ENCODE measurements around the gene CYGB.
A peak's percentile ranks its signal among the peaks of the same experiment; 100 is the strongest.

Gene CYGB

DNA sequence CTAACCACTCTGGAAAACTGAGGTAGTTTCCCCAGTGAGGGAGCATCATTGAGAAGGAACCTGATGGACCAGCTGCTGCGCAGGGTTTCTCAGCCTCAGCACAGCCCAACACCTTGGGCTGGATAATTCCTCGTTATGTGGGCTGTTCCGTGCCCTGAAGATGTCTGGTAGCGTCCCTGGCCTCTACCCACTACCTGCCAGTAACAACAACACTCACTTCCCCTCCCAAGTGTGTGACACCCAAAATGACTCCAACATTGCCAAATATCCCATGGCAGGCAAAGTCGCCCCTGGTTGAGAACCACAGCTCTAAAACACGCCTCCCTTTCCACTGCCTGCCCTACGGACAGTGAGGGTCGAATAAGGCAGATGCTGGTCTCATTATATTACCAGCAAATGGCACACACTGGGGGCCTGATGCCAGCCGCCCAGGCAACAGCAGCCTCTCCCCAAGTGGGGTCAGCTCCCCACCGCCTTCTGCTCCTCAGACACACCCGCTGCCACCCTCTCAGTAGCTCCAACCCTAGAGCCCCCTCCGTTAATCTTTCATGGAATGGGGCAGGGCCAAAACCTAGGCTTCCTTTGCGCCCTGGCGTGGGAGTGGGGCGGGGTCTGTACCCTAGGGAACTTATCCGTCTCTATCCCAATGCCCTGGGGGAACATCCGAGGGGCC is 37.3 kb downstream of the CYGB start:
- Histone ChIP-seq H3K36me3 (ENCODE audit: control insufficient read depth in 2 of 2, insufficient read depth in 2 of 2, low read length in 2 of 2) (no peaks in the 10 kb centered on the region), H3K9me3 (ENCODE audit: control insufficient read depth in 2 of 2, low read length in 2 of 2) (no peaks in the 10 kb centered on the region), H3K27me3 (ENCODE audit: control insufficient read depth in 2 of 2, insufficient read depth in 2 of 2, low read length in 2 of 2) (no peaks in the 10 kb centered on the region), H3K4me3 (ENCODE audit: low read length in 2 of 2) (peak overlapping the region; percentile 70 to 80), H3K27ac (ENCODE audit: low read depth in 2 of 2, low read length in 2 of 2) (peak overlapping the region; percentile 63 to 76), H3K4me1 (ENCODE audit: control insufficient read depth in 2 of 2, insufficient read depth in 2 of 2, low read length in 2 of 2) (peaks cover 29 to 47% of the 10 kb centered on the region in 2 donors), H3K9ac (ENCODE audit: low read depth in 1 of 2, low read length in 2 of 2) (peak overlapping the region; percentile 61 to 70)

- Histone ChIP-seq H3K4me1 (ENCODE audit: control insufficient read depth in 2 of 2, insufficient read depth in 2 of 2, low read length in 2 of 2) (peaks cover 29 to 47% of the 10 kb centered on the region in 2 donors), H3K9ac (ENCODE audit: low read depth in 1 of 2, low read length in 2 of 2) (peak overlapping the region in 1 of 2 donors; percentile 38), H3K9me3 (ENCODE audit: control insufficient read depth in 2 of 2, low read length in 2 of 2) (no peaks in the 10 kb centered on the region), H3K27ac (ENCODE audit: low read depth in 2 of 2, low read length in 2 of 2) (peak overlapping the region; percentile 54 to 67), H3K4me3 (ENCODE audit: low read length in 2 of 2) (peak overlapping the region in 1 of 2 donors; percentile 70), H3K27me3 (ENCODE audit: control insufficient read depth in 2 of 2, insufficient read depth in 2 of 2, low read length in 2 of 2) (no peaks in the 10 kb centered on the region), H3K36me3 (ENCODE audit: control insufficient read depth in 2 of 2, insufficient read depth in 2 of 2, low read length in 2 of 2) (no peaks in the 10 kb centered on the region)
Observed at GRCh38 chr17:76499267-76499667, 38.2 kb downstream of the CYGB start.

- Histone ChIP-seq H3K27ac (ENCODE audit: low read depth in 2 of 2, low read length in 2 of 2) (peak overlapping the region; percentile 54 to 67), H3K4me1 (ENCODE audit: control insufficient read depth in 2 of 2, insufficient read depth in 2 of 2, low read length in 2 of 2) (peaks cover 29 to 51% of the 10 kb centered on the region in 2 donors), H3K27me3 (ENCODE audit: control insufficient read depth in 2 of 2, insufficient read depth in 2 of 2, low read length in 2 of 2) (no peaks in the 10 kb centered on the region), H3K9me3 (ENCODE audit: control insufficient read depth in 2 of 2, low read length in 2 of 2) (no peaks in the 10 kb centered on the region), H3K9ac (ENCODE audit: low read depth in 1 of 2, low read length in 2 of 2) (no peak overlapping the region), H3K4me3 (ENCODE audit: low read length in 2 of 2) (peak overlapping the region in 1 of 2 donors; percentile 70), H3K36me3 (ENCODE audit: control insufficient read depth in 2 of 2, insufficient read depth in 2 of 2, low read length in 2 of 2) (no peaks in the 10 kb centered on the region)
Observed at GRCh38 chr17:76498876-76499251, 38.6 kb downstream of the CYGB start.

GRCh38 chr17:76497979-76498875 is 39.3 kb downstream of the CYGB start:
- H3K27ac ChIP-seq (ENCODE audit: low read depth in 2 of 2, low read length in 2 of 2), result peak overlapping the region; percentile 54 to 67
- no peaks in the 10 kb centered on the region for H3K9me3 ChIP-seq (ENCODE audit: control insufficient read depth in 2 of 2, low read length in 2 of 2)
- H3K4me1 ChIP-seq (ENCODE audit: control insufficient read depth in 2 of 2, insufficient read depth in 2 of 2, low read length in 2 of 2), result peaks cover 34 to 58% of the 10 kb centered on the region in 2 donors
- no peaks in the 10 kb centered on the region for H3K27me3 ChIP-seq (ENCODE audit: control insufficient read depth in 2 of 2, insufficient read depth in 2 of 2, low read length in 2 of 2)
- H3K9ac ChIP-seq (ENCODE audit: low read depth in 1 of 2, low read length in 2 of 2), result peak overlapping the region; percentile 40 to 41
- H3K36me3 ChIP-seq (ENCODE audit: control insufficient read depth in 2 of 2, insufficient read depth in 2 of 2, low read length in 2 of 2), result no peaks in the 10 kb centered on the region
- peak overlapping the region; percentile 27 to 37 for H3K4me3 ChIP-seq (ENCODE audit: low read length in 2 of 2)

- Histone ChIP-seq H3K36me3 (ENCODE audit: control insufficient read depth in 2 of 2, insufficient read depth in 2 of 2, low read length in 2 of 2) (no peaks in the 10 kb centered on the region), H3K27ac (ENCODE audit: low read depth in 2 of 2, low read length in 2 of 2) (peak overlapping the region in 1 of 2 donors; percentile 67), H3K4me3 (ENCODE audit: low read length in 2 of 2) (no peak overlapping the region), H3K27me3 (ENCODE audit: control insufficient read depth in 2 of 2, insufficient read depth in 2 of 2, low read length in 2 of 2) (no peaks in the 10 kb centered on the region), H3K4me1 (ENCODE audit: control insufficient read depth in 2 of 2, insufficient read depth in 2 of 2, low read length in 2 of 2) (peaks cover 40 to 64% of the 10 kb centered on the region in 2 donors), H3K9me3 (ENCODE audit: control insufficient read depth in 2 of 2, low read length in 2 of 2) (no peaks in the 10 kb centered on the region), H3K9ac (ENCODE audit: low read depth in 1 of 2, low read length in 2 of 2) (peak overlapping the region; percentile 40 to 41)
Observed at GRCh38 chr17:76497699-76497978, 39.9 kb downstream of the CYGB start.

DNA sequence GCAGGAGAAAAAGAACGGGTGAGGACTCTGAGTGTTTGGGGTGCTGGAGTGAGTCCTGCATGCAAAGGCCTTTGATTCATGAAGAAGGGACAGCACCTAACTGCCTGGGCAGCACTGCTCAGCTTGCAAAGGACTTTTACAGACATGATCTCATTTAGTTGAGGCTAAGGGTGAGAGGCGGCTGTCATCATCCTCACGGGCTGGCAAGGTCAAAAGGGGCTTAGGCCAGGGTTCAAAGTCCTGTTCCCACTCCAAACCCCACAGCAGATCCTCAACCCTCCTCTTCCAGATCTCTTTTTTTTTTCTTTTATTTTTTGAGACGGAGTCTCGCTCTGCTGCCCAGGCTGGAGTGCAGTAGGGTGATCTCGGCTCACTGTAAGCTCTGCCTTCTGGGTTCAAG is 41.0 kb downstream of the CYGB start:
- peaks cover 48 to 70% of the 10 kb centered on the region in 2 donors for H3K4me1 ChIP-seq (ENCODE audit: control insufficient read depth in 2 of 2, insufficient read depth in 2 of 2, low read length in 2 of 2)

GRCh38 chr17:76495663-76496400 is 41.7 kb downstream of the CYGB start:
- Histone ChIP-seq H3K9me3 (ENCODE audit: control insufficient read depth in 2 of 2, low read length in 2 of 2) (no peaks in the 10 kb centered on the region), H3K4me3 (ENCODE audit: low read length in 2 of 2) (no peak overlapping the region), H3K36me3 (ENCODE audit: control insufficient read depth in 2 of 2, insufficient read depth in 2 of 2, low read length in 2 of 2) (no peaks in the 10 kb centered on the region), H3K4me1 (ENCODE audit: control insufficient read depth in 2 of 2, insufficient read depth in 2 of 2, low read length in 2 of 2) (peaks cover 53 to 74% of the 10 kb centered on the region in 2 donors), H3K27ac (ENCODE audit: low read depth in 2 of 2, low read length in 2 of 2) (peak overlapping the region in 1 of 2 donors; percentile 16), H3K27me3 (ENCODE audit: control insufficient read depth in 2 of 2, insufficient read depth in 2 of 2, low read length in 2 of 2) (no peaks in the 10 kb centered on the region), H3K9ac (ENCODE audit: low read depth in 1 of 2, low read length in 2 of 2) (no peak overlapping the region)

More for the DNA sequence above, 41.0 kb downstream of the CYGB start:
- Histone ChIP-seq H3K36me3 (ENCODE audit: control insufficient read depth in 2 of 2, insufficient read depth in 2 of 2, low read length in 2 of 2) (no peaks in the 10 kb centered on the region), H3K27me3 (ENCODE audit: control insufficient read depth in 2 of 2, insufficient read depth in 2 of 2, low read length in 2 of 2) (no peaks in the 10 kb centered on the region), H3K27ac (ENCODE audit: low read depth in 2 of 2, low read length in 2 of 2) (no peak overlapping the region), H3K9ac (ENCODE audit: low read depth in 1 of 2, low read length in 2 of 2) (no peak overlapping the region), H3K4me3 (ENCODE audit: low read length in 2 of 2) (no peak overlapping the region), H3K9me3 (ENCODE audit: control insufficient read depth in 2 of 2, low read length in 2 of 2) (no peaks in the 10 kb centered on the region)

GRCh38 chr17:76493505-76494167 is 43.9 kb downstream of the CYGB start:
- Histone ChIP-seq H3K27me3 (ENCODE audit: control insufficient read depth in 2 of 2, insufficient read depth in 2 of 2, low read length in 2 of 2) (no peaks in the 10 kb centered on the region), H3K27ac (ENCODE audit: low read depth in 2 of 2, low read length in 2 of 2) (peak overlapping the region; percentile 67 to 90), H3K36me3 (ENCODE audit: control insufficient read depth in 2 of 2, insufficient read depth in 2 of 2, low read length in 2 of 2) (no peaks in the 10 kb centered on the region), H3K4me3 (ENCODE audit: low read length in 2 of 2) (peak overlapping the region; percentile 33 to 59), H3K9ac (ENCODE audit: low read depth in 1 of 2, low read length in 2 of 2) (peak overlapping the region; percentile 41 to 60), H3K4me1 (ENCODE audit: control insufficient read depth in 2 of 2, insufficient read depth in 2 of 2, low read length in 2 of 2) (peaks cover 45 to 68% of the 10 kb centered on the region in 2 donors), H3K9me3 (ENCODE audit: control insufficient read depth in 2 of 2, low read length in 2 of 2) (no peaks in the 10 kb centered on the region)

DNA sequence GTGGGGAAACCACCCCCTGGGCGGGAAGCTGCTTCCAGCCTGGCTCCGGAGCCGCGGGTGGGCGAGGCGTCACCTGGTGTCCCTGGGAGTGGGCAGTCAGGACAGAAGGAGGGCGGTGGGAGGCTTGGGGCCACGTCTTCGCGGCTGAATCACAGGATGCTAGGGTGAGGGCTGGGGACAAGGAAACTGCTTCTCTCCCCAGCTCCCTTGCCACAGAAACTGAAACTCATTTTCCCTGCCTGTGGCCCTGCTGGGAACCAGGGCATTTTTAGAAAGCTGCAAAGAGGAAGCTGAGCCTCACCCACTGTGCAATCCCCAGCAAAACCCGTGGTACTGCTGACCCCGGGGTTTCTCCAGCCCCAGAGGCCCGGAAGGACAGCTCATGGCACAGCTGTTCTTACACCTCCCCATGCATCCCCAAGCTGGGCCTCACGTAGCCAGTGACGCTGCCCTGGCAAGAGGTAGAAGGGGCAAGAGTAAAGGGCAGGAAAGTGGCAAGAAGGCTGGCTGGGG is 44.5 kb downstream of the CYGB start:
- Histone ChIP-seq H3K36me3 (ENCODE audit: control insufficient read depth in 2 of 2, insufficient read depth in 2 of 2, low read length in 2 of 2) (no peaks in the 10 kb centered on the region), H3K9ac (ENCODE audit: low read depth in 1 of 2, low read length in 2 of 2) (peak overlapping the region; percentile 60), H3K27ac (ENCODE audit: low read depth in 2 of 2, low read length in 2 of 2) (peak overlapping the region; percentile 67 to 90), H3K4me3 (ENCODE audit: low read length in 2 of 2) (peak overlapping the region; percentile 33 to 59), H3K9me3 (ENCODE audit: control insufficient read depth in 2 of 2, low read length in 2 of 2) (no peaks in the 10 kb centered on the region), H3K27me3 (ENCODE audit: control insufficient read depth in 2 of 2, insufficient read depth in 2 of 2, low read length in 2 of 2) (no peaks in the 10 kb centered on the region), H3K4me1 (ENCODE audit: control insufficient read depth in 2 of 2, insufficient read depth in 2 of 2, low read length in 2 of 2) (peaks cover 40 to 62% of the 10 kb centered on the region in 2 donors)
